Measurements from ENCODE around the gene CYB5R2. TPM values are rescaled to one million over a fixed set of nuclear protein-coding genes. Genes with fewer than 3 reads are reported as not detected.
"Not testable (repeated sequence)": the region's sequence is repeated elsewhere in the genome, so short reads cannot be mapped to it uniquely, and the experiment has no call there.

The CYB5R2 gene
- total RNA-seq, 2 donors from 2014 or later: 4.4 to 5.2 TPM

DNA sequence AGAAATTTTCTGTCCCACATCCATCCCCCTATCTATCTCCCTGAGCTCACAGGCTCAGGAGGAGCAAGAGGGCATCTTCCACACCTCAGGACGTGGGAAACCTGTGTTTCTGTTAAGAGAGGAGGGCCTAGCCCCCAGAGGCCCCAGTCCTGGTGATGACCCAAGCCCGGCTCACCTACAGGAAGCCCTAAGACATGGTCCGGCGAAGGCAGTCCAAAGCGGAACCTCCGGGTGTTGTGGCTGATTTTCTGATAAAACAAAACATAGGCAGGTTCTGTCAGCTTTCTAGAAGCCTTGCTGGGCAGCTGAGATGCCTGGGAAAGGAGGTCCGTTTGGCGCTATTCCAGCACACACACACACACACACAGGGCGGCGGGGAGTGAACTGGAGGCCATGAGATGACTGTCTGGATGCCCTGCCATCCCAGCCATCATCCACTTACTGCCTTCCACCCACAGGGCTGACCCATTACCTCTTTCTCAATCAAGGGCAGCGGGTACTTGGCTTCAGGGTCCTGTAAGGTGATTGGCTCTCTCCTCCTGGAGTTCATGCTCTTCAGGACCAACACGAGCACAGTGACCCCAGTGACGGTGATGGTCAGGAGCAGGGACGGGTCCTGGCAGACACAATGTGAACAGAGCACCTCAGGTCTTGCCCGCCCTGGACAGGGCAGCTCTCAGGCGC lies 882 bp downstream of the CYB5R2 start:
- DNase-seq: no peak
- intact Hi-C loops (cut with DNase I, micrococcal nuclease): no loop called here
- no peak for ATAC-seq

- ATAC-seq: no peak
- DNase-seq: no peak
- intact Hi-C loops (cut with DNase I, micrococcal nuclease): no loop called here
These were observed 1.7 kb downstream of the CYB5R2 start for GRCh38 chr11:7671347-7672215.

DNA sequence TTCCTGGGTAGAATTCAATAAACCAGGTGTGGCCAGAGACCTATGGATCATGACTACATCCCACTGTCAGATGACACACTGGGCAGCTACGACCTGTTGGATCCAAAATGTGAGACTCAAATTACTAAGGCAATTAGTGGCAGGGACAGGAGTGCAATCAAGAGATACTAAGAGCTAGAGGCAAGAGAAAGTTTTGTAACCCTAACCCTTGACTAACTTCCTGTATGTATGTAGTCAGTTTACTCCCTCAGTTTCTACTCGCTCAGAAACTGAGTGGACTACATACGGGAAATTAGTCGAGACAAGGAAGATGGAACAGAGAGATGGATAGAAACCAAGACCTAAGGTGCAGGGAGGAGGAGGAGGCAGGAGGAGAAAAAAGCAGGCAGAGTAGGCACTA lies 2.7 kb downstream of the CYB5R2 start:
- DNase-seq (no peak), ATAC-seq (no peak)
- intact Hi-C loops (cut with DNase I, micrococcal nuclease): no loop called here

DNA sequence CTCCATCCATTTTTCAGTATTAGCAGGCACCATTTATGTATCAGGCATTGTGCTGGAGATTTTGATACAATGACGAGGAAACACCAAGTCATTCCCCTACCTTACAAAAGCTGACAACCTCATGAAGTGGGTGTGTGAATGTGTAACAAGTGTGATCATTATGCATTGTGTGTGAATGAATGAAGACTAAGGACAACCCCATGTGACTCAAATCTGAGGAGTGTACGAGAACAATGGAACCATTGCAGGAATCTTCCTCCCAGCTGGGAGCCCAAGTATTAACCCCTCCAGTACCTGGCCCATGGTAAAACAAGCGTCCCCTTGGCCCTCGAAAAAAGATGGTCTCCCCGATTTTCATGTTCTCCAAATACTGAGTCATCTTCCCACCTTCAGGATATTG lies 4.4 kb downstream of the CYB5R2 start:
- intact Hi-C loops (cut with DNase I, micrococcal nuclease): loop anchor here in 1 of 2 donors (10.0 kb wide), 1 partner anchor 104 kb away; no protein-coding TSS in a partner anchor
- no peak for ATAC-seq
- DNase-seq: no peak

DNA sequence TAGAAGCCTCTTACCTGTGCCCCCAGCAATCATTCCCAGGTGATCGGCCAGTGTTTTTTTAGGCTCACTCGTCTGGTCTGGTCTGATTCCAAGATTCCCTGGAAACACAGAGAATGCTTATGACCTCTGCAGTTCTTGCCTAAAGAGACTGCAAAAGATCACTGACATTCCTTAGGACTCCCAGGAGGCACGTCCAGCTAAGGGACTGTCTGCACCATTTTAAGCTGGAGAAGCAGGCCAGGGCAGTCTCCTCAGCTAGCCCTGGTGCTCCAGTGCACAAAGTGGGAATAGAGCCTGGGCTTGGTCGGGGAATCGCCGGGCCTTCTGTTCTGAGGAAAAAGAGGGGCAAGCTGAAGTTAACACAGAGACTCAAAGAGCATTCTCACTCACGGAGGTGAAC lies 4.8 kb downstream of the CYB5R2 start:
- intact Hi-C loops (cut with DNase I, micrococcal nuclease): loop anchor here in 1 of 2 donors (10.0 kb wide), 1 partner anchor 104 kb away; no protein-coding TSS in a partner anchor

GRCh38 chr11:7667460-7667859 lies 5.8 kb downstream of the CYB5R2 start:
- ATAC-seq (no peak), DNase-seq (no peak)
- intact Hi-C loops (cut with DNase I, micrococcal nuclease): loop anchor here in 1 of 2 donors (10.0 kb wide), 1 partner anchor 103 kb away; no protein-coding TSS in a partner anchor

More for the DNA sequence above, 4.8 kb downstream of the CYB5R2 start:
- no peak for DNase-seq
- ATAC-seq: no peak

- intact Hi-C loops (cut with DNase I, micrococcal nuclease): loop anchor here in 1 of 2 donors (10.0 kb wide), 1 partner anchor 102 kb away; no protein-coding TSS in a partner anchor
- ATAC-seq: no peak
- DNase-seq: no peak
These were observed 6.9 kb downstream of the CYB5R2 start for GRCh38 chr11:7666292-7666866.

DNA sequence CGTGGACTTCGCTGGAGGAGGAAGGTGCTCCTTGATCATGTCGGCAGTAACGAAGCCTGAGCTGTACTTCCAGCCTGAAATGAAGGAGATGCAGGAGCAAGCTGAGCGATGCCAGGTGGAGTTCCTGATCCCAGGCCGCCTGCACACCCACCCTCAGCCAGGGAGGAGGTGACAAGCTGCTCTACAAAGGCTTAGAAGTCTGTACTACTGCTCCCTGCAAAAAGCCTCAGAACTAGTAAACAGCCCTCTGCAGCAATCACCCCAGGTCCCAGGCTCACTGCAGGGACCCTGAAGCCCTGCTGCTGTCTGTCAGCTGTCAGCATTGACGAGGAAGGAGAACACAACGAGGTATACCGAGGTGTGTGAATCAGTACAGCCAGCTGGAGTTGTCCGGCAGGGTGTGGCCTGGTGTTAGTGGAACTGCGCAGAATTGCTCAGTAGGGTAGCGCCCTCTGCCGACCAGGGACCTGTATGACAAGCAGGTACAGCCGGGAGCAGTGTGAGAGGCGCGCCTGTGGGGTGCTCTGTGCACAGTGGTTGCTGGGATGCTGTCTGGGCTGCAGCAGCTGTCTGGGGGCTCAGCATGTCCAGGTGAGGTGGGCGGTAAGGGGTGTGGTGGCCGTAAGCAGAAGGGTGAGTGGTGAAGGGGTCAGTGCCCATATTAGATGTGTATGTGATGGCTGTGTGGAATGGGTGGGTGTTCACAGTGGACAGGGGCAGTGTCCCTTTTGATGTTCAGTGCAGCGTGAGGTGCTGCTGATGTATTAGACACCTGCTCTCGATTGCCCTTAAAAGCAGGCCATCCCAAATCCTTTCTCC lies 7.6 kb downstream of the CYB5R2 start:
- DNase-seq (peak; percentile 85 to 89), ATAC-seq (peak; percentile 97)
- intact Hi-C loops (cut with DNase I, micrococcal nuclease): loop anchor here in 1 of 2 donors (10.0 kb wide), 1 partner anchor 101 kb away; no protein-coding TSS in a partner anchor

DNA sequence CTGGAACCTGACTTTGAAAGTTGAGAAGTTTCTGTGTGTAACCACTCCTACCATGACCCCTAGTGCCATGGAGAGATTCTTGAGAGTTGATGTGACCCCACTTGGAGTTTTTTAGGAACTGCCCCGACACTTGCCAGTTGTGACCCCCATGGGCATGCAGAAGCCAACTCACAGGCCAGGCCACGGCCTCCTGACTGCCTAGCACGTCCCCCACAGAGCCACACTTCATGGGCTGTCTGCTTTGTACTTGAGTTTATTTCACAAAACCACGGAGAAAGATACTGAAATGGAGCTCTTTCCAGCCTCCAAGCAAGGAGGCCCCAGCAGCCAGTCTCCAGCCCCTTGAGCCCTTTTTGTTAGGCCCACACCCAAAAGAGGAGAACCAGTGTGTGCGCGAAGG lies 8.4 kb downstream of the CYB5R2 start:
- ATAC-seq (no peak), DNase-seq (no peak)
- intact Hi-C loops (cut with DNase I, micrococcal nuclease): loop anchor here in 1 of 2 donors (10.0 kb wide), 1 partner anchor 100 kb away; no protein-coding TSS in a partner anchor

GRCh38 chr11:7663531-7663930 lies 9.8 kb downstream of the CYB5R2 start:
- intact Hi-C loops (cut with DNase I, micrococcal nuclease): loop anchor here in 1 of 2 donors (10.0 kb wide), 1 partner anchor 99 kb away; no protein-coding TSS in a partner anchor
- DNase-seq, ATAC-seq: not testable (repeated sequence)

DNA sequence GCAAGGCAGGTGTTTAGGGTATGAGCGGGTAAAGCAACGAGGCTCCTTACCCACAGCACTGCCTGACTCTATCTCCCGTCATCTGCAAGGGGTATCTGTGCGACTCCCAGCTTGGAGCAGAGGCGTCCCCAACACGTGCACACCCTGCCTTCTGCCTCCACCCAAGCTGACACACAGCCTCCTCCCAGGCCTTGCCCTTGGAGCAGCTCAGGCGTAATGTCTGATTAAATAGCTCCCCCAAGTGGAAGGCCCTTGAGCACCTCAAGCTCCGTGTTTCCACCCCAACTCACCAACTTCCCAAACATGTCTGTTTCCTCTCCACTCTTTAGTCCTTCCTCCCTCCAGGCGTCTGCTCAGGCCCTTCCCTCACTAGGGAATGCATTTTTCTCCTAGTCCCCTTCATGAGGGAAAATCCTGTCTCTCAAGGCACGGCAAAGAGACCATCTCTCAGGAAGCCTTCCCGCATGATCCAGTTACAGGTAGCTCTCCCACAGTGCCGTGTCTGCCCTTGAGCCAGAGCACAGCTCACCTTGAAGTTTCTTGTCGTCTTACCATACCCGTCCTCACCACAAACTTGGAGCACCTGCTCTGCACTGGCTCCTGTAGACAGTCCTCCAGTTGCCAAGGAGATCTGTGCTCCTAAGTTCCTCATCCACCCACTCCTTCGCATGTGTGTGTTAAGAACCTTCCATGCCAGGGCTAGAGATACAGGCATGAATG lies 15.8 kb downstream of the CYB5R2 start:
- intact Hi-C loops (cut with DNase I, micrococcal nuclease): loop anchor here in 1 of 2 donors (10.0 kb wide), 1 partner anchor 93 kb away; no protein-coding TSS in a partner anchor
- ATAC-seq (peak; percentile 97), DNase-seq (peak; percentile 61 to 62)

GRCh38 chr11:7656704-7657103 lies 16.6 kb downstream of the CYB5R2 start:
- intact Hi-C loops (cut with DNase I, micrococcal nuclease): loop anchor here in 1 of 2 donors (10.0 kb wide), 1 partner anchor 92 kb away; no protein-coding TSS in a partner anchor
- no peak for DNase-seq
- peak; percentile 18 for ATAC-seq

DNA sequence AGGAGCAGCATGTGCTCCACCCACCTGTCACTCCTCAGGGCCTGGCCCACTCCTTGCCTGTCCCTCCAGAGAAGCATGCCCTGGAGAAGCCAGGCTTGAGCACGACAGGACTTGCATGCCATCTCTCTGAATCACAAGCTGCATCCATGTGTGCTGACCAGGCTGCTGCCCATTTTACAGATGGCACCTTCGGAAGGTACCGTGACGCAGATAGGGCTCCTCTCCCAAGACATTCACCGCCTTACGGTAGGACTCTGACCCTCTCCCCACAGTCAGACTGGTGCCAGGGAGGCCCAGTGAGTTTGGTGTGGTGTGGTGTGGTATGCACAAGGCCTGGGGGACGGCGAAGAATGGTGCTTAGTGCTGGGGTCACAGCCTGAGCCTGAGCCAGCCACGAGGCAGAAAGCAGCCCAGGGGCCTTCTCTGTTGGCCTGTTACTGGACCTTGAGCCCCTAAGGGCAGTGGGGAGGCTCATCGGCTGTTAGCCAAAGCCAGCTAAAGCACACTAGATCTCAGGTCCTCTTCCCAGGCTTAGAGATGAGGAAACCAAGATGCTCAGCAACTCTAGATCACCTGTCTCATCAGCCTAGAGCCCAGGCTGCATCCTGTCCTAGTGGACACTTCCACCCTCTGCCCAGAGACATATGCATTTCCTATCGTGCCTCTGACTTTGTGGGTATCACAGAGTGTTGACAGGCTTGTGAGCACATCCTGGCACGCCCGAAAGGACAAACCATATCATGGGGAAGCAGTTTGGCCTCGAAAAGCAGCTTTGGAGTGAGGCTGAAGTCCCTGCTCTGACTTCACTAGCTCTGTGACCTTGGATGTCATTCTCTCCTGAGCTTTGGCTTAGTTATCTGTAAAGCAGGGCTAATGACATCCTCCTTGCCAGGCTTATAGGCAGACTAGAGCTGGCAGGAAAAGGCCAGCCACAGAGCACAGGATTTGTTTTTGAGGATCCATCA lies 17.8 kb downstream of the CYB5R2 start:
- ATAC-seq (peak; percentile 2), DNase-seq (no peak)
- intact Hi-C loops (cut with DNase I, micrococcal nuclease): loop anchor here in 1 of 2 donors (10.0 kb wide), 1 partner anchor 91 kb away; no protein-coding TSS in a partner anchor

GRCh38 chr11:7654195-7654705 lies 19.1 kb downstream of the CYB5R2 start:
- intact Hi-C loops (cut with DNase I, micrococcal nuclease): loop anchor here in 1 of 2 donors (10.0 kb wide), 1 partner anchor 89 kb away; no protein-coding TSS in a partner anchor
- DNase-seq (no peak), ATAC-seq (no peak)

- intact Hi-C loops (cut with DNase I, micrococcal nuclease): loop anchor here in 1 of 2 donors (10.0 kb wide), 1 partner anchor 87 kb away; no protein-coding TSS in a partner anchor
- ATAC-seq (no peak), DNase-seq (no peak)
These were observed 21.6 kb downstream of the CYB5R2 start for GRCh38 chr11:7651700-7652099.

- intact Hi-C loops (cut with DNase I, micrococcal nuclease): loop anchor here in 1 of 2 donors (10.0 kb wide), 1 partner anchor 86 kb away; no protein-coding TSS in a partner anchor
- DNase-seq: no peak
- no peak for ATAC-seq
These were observed 22.2 kb downstream of the CYB5R2 start for GRCh38 chr11:7651140-7651551.
